OCI-M2 (cell line): ENCODE data around the gene CA5A.
"Not testable (repeated sequence)": the region's sequence is repeated elsewhere in the genome, so short reads cannot be mapped to it uniquely, and the experiment has no call there.

Experiments used
- DNase-seq: peaks from one replicate; lab custom pipeline; 2025; ENCODE audit not compliant: unreplicated experiment; lab: John Stamatoyannopoulos, UW

The CA5A gene

DNA sequence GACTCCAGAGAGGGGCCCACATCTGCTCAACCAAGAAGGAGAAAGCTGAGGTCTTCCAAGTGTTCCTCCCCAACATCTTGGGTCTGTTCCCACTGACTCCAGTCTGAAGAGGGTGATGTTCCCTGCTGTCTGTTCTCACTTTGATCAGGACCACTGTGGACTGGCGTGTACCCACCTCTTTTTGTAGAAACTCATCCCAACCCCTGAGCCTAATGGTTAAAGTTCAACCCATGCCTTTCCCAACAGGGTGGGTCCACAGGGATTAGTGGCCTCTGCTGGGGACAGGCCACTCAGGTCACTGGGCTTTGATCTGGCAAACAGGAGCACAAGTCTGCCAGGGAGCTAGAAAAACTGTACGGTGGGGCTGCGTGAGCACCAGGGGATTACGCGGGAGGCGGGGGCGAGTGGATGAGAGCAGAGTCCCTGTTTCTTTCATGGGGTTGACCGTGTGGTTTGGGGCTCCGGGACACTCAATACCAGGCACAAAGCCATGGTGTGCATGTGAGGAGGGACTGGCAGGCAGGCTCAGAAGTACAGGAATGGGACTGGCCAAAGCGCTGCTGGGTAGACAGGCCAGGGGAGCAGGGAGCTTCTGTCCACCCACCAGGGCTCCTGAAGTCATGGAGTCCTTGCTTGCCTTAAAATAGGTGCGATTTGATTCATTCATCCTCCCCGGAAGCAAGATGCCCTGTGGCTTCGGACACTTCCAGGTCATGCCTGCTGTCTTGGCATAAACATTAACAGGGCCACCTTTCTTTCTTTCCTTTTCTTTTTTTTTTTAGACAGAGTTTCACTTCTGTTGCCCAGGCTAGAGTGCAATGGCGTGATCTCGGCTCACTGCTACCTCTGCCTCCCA is at the start of gene CA5A:
Gene CA5A, minus strand, starts transcription at position 155 of the 856 bp plus-strand sequence. Its CDS starts 79 bp downstream, at position 76.
- no peak for DNase-seq

DNA sequence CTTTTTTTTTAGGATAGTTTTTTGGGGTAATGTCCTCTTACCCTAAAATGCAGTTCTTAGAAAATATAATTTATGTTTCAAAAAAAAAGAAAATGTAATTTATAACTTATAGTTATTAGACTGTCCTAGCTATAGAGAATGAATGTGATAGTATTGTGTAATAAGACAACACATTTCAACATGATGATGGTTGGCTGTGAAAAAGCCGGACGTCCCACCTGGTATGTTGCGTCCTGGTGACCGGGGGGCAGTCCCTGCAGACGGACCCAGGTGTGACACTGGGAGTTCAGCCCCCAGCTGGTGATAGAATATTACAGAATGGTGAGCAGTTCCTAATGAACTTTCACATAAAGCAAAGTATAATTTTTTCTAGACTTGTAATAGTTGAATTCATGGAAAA is 49.2 kb upstream of the CA5A start:
- DNase-seq: not testable (repeated sequence)

DNA sequence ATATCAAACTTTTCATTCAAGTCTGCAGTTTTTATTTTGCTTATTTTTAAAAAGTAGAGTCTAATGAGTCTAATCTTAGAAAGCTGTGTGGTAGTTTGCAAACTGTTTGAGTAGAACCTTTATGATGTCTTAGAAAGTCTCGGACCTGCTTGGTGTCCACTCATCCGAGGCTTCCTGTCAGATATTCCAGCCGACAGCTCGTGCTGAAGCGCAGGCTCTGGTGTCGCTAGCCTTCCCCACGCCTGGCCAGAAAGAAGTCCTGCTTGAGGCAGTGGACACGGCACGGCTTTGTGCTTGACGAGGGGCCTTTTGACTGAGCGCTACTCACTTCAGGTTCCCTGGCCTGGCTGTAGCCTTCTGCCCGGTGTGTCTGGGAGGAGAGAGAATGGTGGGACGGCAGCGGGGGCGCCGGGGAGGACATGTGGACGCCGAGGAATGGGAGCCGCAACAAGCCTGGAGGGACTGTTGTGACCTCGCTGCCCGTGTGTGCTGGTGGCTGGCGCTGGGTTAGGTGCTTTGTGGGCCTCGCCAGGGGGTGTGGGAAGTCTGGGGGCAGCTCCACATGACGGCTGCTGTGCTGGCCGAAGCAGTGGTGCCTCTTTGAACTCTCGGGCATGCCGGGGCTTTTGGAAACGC is 48.4 kb upstream of the CA5A start:
- no peak for DNase-seq

GRCh38 chr16:87984180-87984579 is 47.9 kb upstream of the CA5A start:
- DNase-seq: not testable (repeated sequence)

DNA sequence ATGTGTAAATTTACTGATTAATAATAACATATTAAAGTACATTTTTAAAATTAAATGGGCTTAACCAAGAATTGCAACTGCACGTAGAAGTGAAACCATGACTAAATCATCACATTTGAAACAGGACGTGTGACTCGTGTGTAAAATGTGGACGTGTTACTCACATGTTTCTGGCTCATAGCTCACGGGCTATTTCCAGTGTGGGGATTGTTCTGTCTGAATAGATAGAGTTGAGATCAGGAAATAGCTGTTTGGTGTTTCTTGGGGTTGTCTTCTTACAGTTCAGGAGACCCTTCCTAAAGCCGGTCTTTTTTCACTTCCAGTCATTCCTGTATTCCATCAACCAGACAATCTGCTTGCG is 47.4 kb upstream of the CA5A start:
- DNase-seq: not testable (repeated sequence)

DNA sequence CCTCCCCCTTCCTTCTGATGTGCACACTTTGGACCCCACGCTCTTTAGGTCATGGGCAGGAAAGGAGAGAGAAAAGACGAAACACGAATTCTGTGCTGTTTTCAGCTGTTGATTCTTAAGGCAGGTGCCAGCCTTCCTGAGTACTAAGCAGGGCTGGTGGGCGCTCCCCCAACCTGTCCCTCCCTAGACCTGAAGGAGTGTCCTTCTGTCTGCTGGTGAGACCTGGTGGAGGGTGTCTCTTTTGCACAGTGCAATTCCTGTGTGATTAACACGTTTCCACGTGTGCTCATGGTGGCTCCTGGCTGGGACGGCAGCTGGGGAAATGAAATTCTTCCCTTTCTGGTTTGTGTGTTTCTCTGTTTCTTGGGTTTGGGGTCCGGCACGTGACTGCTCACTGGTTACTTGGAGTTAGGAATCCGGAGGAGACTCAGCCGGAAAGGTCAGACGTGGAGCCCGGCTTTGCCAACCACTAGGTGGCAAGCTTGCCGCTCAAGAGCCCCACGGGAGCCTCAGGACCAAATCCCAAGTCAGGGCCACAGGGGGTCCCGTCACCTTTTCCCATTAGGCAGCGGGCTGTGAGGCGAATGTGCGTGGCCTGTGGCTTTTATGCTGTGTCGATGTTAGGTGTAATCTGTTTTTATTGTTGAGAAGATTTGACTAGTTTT is 46.9 kb upstream of the CA5A start:
- DNase-seq: not testable (repeated sequence)

- no peak for DNase-seq
Measured at GRCh38 chr16:87982581-87983041, 46.3 kb upstream of the CA5A start.

GRCh38 chr16:87981376-87981775 is 45.0 kb upstream of the CA5A start:
- not testable (repeated sequence) for DNase-seq

- not testable (repeated sequence) for DNase-seq
Measured at GRCh38 chr16:87979911-87980630, 43.7 kb upstream of the CA5A start.

DNA sequence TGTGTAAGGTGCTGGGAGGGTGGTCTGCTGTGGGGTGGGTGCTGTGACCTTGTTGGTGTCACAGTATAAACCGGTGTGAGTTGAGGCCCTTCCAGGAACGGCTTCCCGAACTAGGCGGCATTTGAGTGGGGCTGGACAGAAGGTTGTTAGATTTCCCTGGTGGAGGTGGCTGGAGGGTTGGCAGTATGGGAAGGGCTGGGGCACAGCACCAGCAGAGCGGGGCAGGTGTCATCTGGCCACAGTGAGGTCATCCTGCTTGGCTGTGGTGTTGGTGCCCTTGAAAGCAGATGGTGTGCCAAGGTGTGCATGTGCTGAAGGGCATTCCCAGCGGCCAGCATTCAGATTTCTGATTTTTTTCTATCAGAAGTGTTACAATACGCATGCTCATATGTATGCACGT is 43.0 kb upstream of the CA5A start:
- no peak for DNase-seq

- no peak for DNase-seq
Measured at GRCh38 chr16:87978127-87978526, 41.8 kb upstream of the CA5A start.

- no peak for DNase-seq
Measured at GRCh38 chr16:87976665-87977064, 40.3 kb upstream of the CA5A start.

DNA sequence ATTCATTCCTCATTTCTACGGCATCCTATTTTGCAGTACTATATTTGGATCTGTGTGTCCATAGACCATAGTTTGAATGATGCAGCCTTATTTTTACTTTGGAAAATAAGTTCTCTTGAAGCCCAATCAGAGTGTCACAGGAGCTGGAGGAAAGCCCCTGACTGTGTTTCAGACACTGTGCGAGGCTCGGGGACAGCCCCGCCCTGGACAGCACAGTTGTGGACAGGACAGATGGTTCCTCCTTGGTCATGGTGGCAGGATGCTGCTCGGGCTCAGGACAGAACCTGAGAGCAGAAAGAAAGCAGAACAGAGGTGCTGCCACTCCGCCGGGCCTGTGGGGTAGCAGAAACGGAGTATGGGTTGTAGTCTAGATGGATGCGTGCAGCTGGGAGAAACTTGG is 37.8 kb upstream of the CA5A start:
- no peak for DNase-seq

DNA sequence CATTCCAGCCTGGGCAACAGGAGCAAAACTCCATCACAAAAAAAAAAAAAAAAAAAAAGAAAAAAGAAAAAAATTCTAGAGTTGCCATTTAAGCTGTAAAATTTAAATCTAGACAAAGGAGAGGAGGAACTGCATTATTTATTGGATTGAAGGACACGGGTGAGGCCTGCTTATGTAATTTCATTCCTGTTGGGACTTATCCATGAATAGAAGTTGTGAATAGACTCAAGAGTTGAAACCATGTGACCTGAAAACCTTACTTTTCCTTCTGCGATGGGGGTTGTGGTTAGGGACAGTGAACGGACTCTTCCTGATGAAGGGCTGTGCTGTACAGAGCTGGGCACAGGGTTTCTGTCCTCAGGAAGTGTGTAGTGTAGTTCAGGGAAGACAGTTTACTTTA is 37.4 kb upstream of the CA5A start:
- DNase-seq: no peak

- no peak for DNase-seq
Measured at GRCh38 chr16:87971933-87972332, 35.6 kb upstream of the CA5A start.

- no peak for DNase-seq
Measured at GRCh38 chr16:87970186-87970585, 33.9 kb upstream of the CA5A start.

- no peak for DNase-seq
Measured at GRCh38 chr16:87968541-87968940, 32.2 kb upstream of the CA5A start.

DNA sequence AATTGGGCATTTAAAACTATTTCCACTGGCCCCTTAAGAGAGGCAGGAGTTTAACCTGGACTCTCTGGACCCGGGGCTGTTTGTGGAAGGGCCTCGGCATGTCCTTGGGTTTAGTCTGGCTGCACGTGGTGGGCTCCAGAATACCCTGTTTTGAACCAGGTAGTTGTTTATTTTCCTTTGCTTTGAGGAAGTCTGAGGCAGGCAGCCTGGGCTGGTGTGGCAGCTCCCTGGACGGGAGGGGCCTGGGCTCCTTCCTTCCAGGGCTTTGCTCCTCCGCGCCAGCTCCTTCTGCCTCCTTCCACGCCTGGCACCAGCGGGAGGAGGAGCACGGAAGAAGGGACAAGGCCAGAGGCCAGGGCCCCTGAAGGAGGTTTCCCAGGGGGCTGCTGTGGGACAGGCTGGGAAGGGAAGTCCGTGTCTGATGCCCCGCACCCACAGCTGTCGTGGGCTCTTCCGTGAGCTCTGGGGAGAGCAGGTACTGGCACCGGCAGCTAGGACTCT is 30.4 kb upstream of the CA5A start:
- DNase-seq: no peak

DNA sequence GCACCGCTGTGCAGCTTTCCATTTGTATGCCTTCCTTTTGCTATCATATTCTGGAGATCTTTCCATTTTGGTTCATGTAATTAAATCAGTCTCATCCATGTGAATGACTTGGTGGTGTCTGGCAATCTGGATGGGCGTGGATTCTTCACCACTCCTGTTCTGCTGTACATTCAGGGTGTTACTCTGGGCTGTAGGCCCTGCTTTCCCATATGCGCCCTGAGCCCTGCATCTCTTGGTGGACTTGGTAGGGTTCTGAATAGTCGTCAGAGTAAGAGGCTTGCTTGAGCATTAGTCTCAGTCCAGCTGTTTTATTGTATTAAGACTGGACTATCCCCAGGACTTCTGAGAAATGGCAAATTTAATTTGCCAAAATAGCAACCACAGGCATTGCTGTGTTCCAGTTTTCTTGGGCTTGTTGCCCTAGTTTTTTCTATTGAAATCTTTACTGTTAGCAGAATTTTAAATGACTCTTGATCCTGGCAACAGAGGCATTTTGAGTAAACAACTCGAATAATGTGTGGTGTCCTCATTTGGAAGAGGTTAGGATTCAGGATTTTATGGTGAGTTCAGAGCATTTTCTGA is 29.8 kb upstream of the CA5A start:
- DNase-seq: no peak

GRCh38 chr16:87965417-87965816 is 29.1 kb upstream of the CA5A start:
- no peak for DNase-seq
